ENCODE data around the gene WDR53.
A peak's percentile ranks its signal among the peaks of the same experiment; 100 is the strongest.

The WDR53 gene

DNA sequence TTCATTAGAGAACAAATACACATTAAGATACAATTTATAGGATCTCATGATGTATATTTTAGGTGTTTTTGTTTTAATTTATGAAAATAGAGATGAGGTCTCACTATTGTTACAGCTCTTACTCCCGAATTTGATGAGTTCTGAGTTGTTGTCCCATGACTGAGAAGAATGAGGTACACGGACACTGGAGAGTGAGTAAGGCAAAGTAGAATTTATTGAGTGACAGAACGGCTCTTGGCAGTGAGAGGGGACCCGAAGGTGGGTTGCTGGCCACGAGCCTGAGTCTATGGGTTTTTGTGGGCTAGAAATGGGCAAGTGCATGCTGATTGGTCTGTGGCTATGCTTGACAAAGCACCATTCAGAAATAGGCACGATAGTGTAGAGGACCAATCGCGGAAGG, 61.7 kb downstream of the WDR53 start:
- TF ChIP-seq Cebpa-rat (IDR thresholded peaks at IDR 0.05) = no peak
- Histone ChIP-seq H3K27me3 (no peaks in the 10 kb centered on the region), H3K27ac (no peak overlapping the region), H3K9me3 (peaks cover 55% of the 10 kb centered on the region), H3K4me2 (no peak overlapping the region), H3K9ac (no peak overlapping the region), H4K20me1 (peaks cover 16% of the 10 kb centered on the region), H3K4me3 (no peak overlapping the region), H3K36me3 (0 out of 2 replicates have a peak, but pooled peaks cover 5% of the 10 kb centered on the region), H3K4me1 (peaks cover 7% of the 10 kb centered on the region)

DNA sequence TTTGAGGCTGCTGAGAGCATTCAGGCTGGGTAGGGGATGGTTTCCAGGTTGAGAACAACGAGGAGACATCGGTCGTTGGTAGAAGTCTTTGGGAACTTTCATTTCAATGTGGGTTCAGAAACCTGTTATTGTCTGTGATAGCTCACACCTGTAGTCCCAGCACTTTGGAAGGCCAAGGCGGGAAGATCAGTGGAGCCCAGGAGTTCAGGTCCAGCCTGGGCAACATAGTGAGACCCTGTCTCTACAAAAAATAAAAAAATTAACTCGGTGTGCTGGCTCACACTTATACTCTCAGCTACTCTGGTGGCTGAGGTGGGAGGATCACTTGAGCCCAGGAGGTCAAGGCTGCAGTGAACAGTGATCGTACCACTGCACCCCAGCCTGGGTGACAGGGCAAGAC, 63.8 kb downstream of the WDR53 start:
- Histone ChIP-seq H3K4me2 (peak overlapping the region; percentile 59; the same call in 1 of the 2 replicates), H3K4me3 (no peak overlapping the region), H3K9me3 (peaks cover 43% of the 10 kb centered on the region), H3K27ac (peak overlapping the region; percentile 57; the same call in 1 of the 2 replicates), H4K20me1 (peaks cover 37% of the 10 kb centered on the region), H3K4me1 (peaks cover 14% of the 10 kb centered on the region), H3K36me3 (peaks cover 10% of the 10 kb centered on the region; the same call in 1 of the 2 replicates), H3K9ac (no peak overlapping the region), H3K27me3 (no peaks in the 10 kb centered on the region)
- no peak for TF ChIP-seq Cebpa-rat (IDR thresholded peaks at IDR 0.05)

Measured in BLaER1 (cell line).